Fibroblast of the aortic adventitia (primary cell): Measurements from ENCODE around the gene ZNF516. TPM values are rescaled to one million over a fixed set of nuclear protein-coding genes. Genes with fewer than 3 reads are reported as not detected.
A peak's percentile ranks its signal among the peaks of the same experiment; 100 is the strongest.

Experiments used
- DNase-seq: peaks from one replicate; pipeline ENCODE4 v3.0.0-alpha.2; 2010; ENCODE audit warnings: low read depth
- H3K4me3 ChIP-seq: 2 replicates; pipeline ENCODE4 v1.5.1; 2011; ENCODE audit warnings: low read depth, mild to moderate bottlenecking, control low read depth, low read length, moderate library complexity
- total RNA-seq: library from RNA; depleted of rRNA; stranded (reverse); fragments of >200 nt; gene quantifications from 2 replicates; pipeline ENCODE4 v1.2.3, GENCODE V29; 2012; ENCODE audit warnings: low replicate concordance
- TF ChIP-seq, protein P1 (sequence below): IDR thresholded peaks from 2 replicates; pipeline ENCODE4 v1.5.1; 2011; ENCODE audit warnings: mild to moderate bottlenecking, low read length, control low read depth, inconsistent platforms; ENCODE audit not compliant: insufficient read depth

The ZNF516 gene
- total RNA-seq, 1 donor: 21.9 TPM

DNA sequence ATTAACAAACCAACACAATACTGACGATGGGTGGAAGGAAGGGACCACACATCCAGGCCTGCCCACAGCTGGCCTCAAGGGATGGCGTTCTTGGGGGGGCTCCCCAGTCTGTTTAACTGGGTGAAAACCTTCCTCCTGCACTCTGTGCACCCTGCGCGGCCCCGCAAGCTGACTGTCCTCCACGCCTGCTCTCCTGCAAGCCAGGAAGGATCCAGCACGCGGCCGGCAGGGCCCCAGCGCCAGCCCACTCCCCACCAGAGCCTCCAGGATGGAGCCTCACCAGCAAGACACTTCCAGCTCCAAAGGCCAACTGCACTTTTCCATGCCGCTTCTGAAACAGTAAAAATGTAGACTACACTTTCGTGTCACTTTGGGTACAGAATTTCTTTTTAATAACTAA, 135.1 kb downstream of the ZNF516 start:
- TF ChIP-seq, protein P1, sequence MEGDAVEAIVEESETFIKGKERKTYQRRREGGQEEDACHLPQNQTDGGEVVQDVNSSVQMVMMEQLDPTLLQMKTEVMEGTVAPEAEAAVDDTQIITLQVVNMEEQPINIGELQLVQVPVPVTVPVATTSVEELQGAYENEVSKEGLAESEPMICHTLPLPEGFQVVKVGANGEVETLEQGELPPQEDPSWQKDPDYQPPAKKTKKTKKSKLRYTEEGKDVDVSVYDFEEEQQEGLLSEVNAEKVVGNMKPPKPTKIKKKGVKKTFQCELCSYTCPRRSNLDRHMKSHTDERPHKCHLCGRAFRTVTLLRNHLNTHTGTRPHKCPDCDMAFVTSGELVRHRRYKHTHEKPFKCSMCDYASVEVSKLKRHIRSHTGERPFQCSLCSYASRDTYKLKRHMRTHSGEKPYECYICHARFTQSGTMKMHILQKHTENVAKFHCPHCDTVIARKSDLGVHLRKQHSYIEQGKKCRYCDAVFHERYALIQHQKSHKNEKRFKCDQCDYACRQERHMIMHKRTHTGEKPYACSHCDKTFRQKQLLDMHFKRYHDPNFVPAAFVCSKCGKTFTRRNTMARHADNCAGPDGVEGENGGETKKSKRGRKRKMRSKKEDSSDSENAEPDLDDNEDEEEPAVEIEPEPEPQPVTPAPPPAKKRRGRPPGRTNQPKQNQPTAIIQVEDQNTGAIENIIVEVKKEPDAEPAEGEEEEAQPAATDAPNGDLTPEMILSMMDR: no peak
- DNase-seq: no peak
- H3K4me3 ChIP-seq: no peak overlapping the region

DNA sequence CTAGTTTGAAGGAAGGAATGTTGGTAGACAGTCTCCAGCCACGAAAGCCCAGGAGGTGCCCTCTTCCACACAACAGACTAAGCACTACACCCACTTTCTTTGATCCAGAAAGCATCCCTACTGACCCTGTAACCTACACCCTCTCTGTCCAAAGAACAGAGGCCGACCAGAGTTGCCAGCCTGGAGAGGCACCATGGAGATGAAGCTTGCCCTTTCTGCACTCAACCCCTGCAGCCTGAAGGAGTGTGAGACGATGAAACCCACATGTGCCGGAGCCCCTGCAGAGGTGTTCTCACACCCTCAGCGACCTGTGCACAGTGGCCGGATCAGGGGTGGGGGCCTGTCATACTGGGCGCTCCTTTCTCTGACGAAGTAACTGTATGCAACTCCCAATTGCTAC, 136.3 kb downstream of the ZNF516 start:
- no peak for DNase-seq
- TF ChIP-seq, protein P1: no peak
- no peak overlapping the region for H3K4me3 ChIP-seq

DNA sequence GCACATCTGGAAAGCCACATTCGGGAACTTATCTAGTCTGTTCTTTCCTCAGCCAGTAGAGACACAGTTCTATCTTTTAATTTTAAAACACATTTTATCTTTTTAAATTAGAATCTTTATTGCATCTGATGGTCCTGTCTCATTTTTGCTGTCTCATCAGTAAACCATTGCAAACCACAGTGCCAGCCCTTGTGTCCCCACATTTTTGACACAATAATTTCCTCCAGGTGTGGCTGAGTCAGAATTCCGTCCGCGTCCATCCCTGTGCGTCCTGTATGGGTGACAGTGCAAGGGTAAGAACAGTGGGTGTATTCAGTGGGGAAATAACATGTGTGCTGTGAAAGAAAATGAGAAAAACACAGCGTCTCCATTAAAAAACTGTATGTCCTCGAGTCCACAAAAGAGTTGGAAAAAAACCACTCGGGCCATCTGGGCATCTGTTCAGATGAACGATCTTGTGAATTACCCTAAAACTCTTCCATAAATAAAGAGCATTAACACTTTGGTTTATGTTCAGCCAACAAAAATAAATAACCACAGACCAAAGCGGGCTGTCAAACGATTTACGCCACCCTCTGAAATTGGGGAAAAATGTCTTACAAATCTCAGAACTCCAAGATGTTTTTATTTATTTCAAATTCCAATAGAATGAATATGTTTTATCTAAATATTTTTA, 137.3 kb downstream of the ZNF516 start:
- TF ChIP-seq, protein P1: no peak
- H3K4me3 ChIP-seq: no peak overlapping the region
- DNase-seq: no peak

DNA sequence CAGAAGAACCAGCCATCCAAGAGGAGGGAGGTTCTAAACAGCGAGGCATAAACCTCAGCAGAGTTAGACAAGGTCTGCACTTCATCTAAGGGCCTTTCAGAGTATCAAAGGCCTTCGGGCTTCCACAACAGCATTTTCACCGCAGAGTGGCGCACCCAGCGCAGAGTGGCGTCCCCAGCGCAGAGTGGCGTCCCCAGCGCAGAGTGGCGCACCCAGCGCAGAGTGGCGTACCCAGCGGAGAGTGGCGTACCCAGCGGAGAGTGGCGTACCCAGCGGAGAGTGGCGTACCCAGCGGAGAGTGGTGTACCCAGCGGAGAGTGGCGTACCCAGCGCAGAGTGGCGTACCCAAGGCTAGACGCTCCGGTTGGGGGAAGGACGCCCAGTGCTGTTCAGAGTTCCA, 137.9 kb downstream of the ZNF516 start:
- DNase-seq: no peak
- TF ChIP-seq, protein P1: no peak
- no peak overlapping the region for H3K4me3 ChIP-seq

DNA sequence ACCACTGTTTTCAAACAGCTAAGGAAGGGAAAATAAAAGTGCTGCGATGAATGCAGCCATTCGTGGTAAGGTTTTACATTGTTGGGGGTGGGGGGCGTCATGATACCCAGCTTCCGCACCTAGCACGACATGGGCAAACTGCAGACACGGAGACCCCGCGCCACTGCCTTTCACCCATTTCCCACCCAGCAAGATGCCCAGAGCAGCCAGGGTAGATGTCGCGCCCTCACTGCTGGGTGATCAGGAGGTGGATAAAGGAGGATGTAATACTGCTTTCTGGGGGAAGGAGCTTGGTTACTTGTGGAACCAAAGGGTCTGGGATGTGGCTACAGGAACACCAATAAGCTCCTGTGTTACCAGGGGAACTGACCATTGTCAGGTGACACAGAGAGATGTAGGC, 138.4 kb downstream of the ZNF516 start:
- TF ChIP-seq, protein P1: no peak
- no peak overlapping the region for H3K4me3 ChIP-seq
- no peak for DNase-seq

DNA sequence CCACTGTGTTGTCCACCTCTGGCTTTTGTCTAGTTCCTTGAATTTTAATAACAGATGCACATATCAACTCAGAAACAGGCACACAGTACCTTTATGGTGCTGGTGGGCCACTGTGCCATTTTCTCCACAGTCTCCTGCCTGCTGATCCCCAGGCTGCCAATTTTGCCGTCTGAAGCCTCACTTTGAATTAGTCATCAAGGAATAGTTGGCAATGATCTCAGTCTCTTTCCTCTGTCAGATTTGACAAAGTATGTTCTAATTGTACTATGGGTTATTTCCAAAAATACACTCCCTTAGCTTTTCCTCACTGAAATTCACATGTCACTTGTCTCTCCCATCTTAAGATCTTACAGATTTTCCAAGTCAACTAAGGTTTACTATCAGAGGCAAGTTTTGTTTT, 140.7 kb downstream of the ZNF516 start:
- H3K4me3 ChIP-seq: no peak overlapping the region
- DNase-seq: peak; percentile 87
- TF ChIP-seq, protein P1: no peak

DNA sequence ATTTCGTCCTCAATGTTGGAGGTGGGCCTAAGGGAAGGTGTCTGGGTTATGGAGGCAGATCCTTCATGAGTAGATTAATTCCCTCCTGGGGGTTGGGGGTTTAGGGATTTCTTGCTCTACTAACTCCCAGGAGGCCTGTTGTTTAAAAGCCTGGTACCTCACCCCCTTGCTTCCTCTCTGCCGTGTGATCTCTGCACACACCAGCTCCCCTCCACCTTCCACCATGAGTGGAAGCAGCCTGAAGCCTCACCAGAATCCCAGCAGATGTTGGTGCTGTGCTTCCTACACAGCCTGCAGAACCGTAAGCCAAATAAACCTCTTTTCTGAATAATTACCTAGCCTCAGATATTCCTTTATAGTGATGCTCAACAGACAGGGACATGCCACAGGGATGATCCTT, 141.5 kb downstream of the ZNF516 start:
- TF ChIP-seq, protein P1: no peak
- DNase-seq: no peak
- H3K4me3 ChIP-seq: no peak overlapping the region
